ENCODE measurements around the gene TMEM150C. TPM values are rescaled to one million over a fixed set of nuclear protein-coding genes. Genes with fewer than 3 reads are reported as not detected.

The TMEM150C gene
- polyA plus RNA-seq, 1 donor from 2014 or later = 4.9 TPM

DNA sequence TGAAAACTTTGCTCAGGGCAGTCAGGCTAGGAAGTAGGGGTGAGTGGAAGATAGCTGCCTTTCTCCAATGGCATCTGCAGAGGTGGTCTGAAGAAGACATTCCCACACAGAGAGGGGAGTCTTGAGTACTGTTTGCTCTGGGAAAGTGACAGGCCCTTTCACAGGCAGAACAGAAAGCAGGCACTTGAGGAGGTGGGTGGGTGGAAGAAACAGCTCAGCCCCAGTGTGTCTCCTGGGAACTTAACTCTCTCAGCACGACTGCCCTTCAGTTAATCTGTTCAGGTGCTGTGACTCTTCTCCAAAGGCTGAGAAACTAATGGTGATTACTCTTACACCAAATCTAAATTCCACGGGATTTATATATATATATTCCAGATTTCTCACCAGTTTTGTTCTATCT, 103.1 kb downstream of the TMEM150C start:
- Histone ChIP-seq H3K9ac (ENCODE audit: low read length) (no peak overlapping the region), H3K79me2 (replicated peaks; ENCODE audit: insufficient read depth, low read length) (no peaks in the 10 kb centered on the region), H4K20me1 (ENCODE audit: insufficient read depth) (no peaks in the 10 kb centered on the region), H3K9me3 (ENCODE audit: low read length) (no peaks in the 10 kb centered on the region), H3K36me3 (ENCODE audit: insufficient read depth, low read length) (no peaks in the 10 kb centered on the region), H3F3A (ENCODE audit: insufficient read depth, low read length, poor library complexity, severe bottlenecking) (no peaks in the 10 kb centered on the region), H3K4me2 (ENCODE audit: low read length) (no peak overlapping the region), H3K27me3 (ENCODE audit: insufficient read depth, low read depth, low read length) (no peaks in the 10 kb centered on the region), H3K27ac (ENCODE audit: low read length) (no peak overlapping the region), H2AFZ (ENCODE audit: low read depth, low read length) (no peak overlapping the region), H3K9me2 (ENCODE audit: insufficient read depth, low read length) (no peaks in the 10 kb centered on the region), H3K4me3 (ENCODE audit: low read length) (no peak overlapping the region)
- TF ChIP-seq RAD21 (conservative IDR thresholded peaks at IDR 0.05) (no peak), EP300 (conservative IDR thresholded peaks at IDR 0.05; ENCODE audit: poor library complexity, severe bottlenecking) (no peak), MXI1 (conservative IDR thresholded peaks at IDR 0.05; ENCODE audit: poor library complexity, severe bottlenecking) (no peak), SMC3 (conservative IDR thresholded peaks at IDR 0.05; ENCODE audit: poor library complexity) (no peak), POLR2AphosphoS5 (IDR thresholded peaks at IDR 0.05) (no peak), TAF1 (IDR thresholded peaks at IDR 0.05; ENCODE audit: low read depth) (no peak), EZH2 (IDR thresholded peaks at IDR 0.05; ENCODE audit: borderline replicate concordance, insufficient read depth, low read length, poor library complexity, severe bottlenecking) (no peak)
- TF ChIP-seq, protein P1, sequence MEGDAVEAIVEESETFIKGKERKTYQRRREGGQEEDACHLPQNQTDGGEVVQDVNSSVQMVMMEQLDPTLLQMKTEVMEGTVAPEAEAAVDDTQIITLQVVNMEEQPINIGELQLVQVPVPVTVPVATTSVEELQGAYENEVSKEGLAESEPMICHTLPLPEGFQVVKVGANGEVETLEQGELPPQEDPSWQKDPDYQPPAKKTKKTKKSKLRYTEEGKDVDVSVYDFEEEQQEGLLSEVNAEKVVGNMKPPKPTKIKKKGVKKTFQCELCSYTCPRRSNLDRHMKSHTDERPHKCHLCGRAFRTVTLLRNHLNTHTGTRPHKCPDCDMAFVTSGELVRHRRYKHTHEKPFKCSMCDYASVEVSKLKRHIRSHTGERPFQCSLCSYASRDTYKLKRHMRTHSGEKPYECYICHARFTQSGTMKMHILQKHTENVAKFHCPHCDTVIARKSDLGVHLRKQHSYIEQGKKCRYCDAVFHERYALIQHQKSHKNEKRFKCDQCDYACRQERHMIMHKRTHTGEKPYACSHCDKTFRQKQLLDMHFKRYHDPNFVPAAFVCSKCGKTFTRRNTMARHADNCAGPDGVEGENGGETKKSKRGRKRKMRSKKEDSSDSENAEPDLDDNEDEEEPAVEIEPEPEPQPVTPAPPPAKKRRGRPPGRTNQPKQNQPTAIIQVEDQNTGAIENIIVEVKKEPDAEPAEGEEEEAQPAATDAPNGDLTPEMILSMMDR (IDR thresholded peaks at IDR 0.05; ENCODE audit: poor library complexity, severe bottlenecking) = no peak
- TF ChIP-seq, protein P2, sequence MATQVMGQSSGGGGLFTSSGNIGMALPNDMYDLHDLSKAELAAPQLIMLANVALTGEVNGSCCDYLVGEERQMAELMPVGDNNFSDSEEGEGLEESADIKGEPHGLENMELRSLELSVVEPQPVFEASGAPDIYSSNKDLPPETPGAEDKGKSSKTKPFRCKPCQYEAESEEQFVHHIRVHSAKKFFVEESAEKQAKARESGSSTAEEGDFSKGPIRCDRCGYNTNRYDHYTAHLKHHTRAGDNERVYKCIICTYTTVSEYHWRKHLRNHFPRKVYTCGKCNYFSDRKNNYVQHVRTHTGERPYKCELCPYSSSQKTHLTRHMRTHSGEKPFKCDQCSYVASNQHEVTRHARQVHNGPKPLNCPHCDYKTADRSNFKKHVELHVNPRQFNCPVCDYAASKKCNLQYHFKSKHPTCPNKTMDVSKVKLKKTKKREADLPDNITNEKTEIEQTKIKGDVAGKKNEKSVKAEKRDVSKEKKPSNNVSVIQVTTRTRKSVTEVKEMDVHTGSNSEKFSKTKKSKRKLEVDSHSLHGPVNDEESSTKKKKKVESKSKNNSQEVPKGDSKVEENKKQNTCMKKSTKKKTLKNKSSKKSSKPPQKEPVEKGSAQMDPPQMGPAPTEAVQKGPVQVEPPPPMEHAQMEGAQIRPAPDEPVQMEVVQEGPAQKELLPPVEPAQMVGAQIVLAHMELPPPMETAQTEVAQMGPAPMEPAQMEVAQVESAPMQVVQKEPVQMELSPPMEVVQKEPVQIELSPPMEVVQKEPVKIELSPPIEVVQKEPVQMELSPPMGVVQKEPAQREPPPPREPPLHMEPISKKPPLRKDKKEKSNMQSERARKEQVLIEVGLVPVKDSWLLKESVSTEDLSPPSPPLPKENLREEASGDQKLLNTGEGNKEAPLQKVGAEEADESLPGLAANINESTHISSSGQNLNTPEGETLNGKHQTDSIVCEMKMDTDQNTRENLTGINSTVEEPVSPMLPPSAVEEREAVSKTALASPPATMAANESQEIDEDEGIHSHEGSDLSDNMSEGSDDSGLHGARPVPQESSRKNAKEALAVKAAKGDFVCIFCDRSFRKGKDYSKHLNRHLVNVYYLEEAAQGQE (IDR thresholded peaks at IDR 0.05; ENCODE audit: borderline replicate concordance) = no peak

DNA sequence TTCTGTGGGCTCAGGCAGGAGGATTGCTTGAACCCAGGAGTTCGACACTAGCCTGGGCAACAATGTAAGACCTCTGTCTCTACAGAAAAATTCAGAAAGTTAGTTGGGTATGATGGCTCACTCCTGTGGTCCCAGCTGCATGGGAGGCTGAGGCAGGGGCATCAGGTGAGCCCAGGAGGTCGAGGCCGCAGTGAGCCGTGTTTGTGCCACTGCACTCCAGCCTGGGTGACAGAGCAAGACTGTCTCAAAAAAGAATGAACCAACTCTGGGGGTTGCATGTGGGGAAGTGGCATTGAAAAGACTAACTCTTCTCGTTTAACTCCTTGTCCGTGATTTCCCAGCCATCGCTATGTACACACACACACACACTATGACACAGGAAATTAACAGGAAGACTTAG, 104.5 kb downstream of the TMEM150C start:
- Histone ChIP-seq H3K36me3 (ENCODE audit: insufficient read depth, low read length) (no peaks in the 10 kb centered on the region), H4K20me1 (ENCODE audit: insufficient read depth) (no peaks in the 10 kb centered on the region), H3K9me3 (ENCODE audit: low read length) (no peaks in the 10 kb centered on the region), H3K9me2 (ENCODE audit: insufficient read depth, low read length) (no peaks in the 10 kb centered on the region), H2AFZ (ENCODE audit: low read depth, low read length) (no peak overlapping the region), H3K27me3 (ENCODE audit: insufficient read depth, low read depth, low read length) (no peaks in the 10 kb centered on the region), H3K4me3 (ENCODE audit: low read length) (no peak overlapping the region), H3K27ac (ENCODE audit: low read length) (no peak overlapping the region), H3K4me2 (ENCODE audit: low read length) (no peak overlapping the region), H3K9ac (ENCODE audit: low read length) (no peak overlapping the region), H3F3A (ENCODE audit: insufficient read depth, low read length, poor library complexity, severe bottlenecking) (no peaks in the 10 kb centered on the region), H3K79me2 (replicated peaks; ENCODE audit: insufficient read depth, low read length) (no peaks in the 10 kb centered on the region)
- TF ChIP-seq MXI1 (conservative IDR thresholded peaks at IDR 0.05; ENCODE audit: poor library complexity, severe bottlenecking) = no peak
- TF ChIP-seq EP300 (conservative IDR thresholded peaks at IDR 0.05; ENCODE audit: poor library complexity, severe bottlenecking) = no peak
- no peak for TF ChIP-seq EZH2 (IDR thresholded peaks at IDR 0.05; ENCODE audit: borderline replicate concordance, insufficient read depth, low read length, poor library complexity, severe bottlenecking)
- TF ChIP-seq, protein P2 (IDR thresholded peaks at IDR 0.05; ENCODE audit: borderline replicate concordance) = no peak
- no peak for TF ChIP-seq TAF1 (IDR thresholded peaks at IDR 0.05; ENCODE audit: low read depth)
- TF ChIP-seq, protein P1 (IDR thresholded peaks at IDR 0.05; ENCODE audit: poor library complexity, severe bottlenecking) = no peak
- no peak for TF ChIP-seq POLR2AphosphoS5 (IDR thresholded peaks at IDR 0.05)
- TF ChIP-seq RAD21 (conservative IDR thresholded peaks at IDR 0.05) = no peak
- no peak for TF ChIP-seq SMC3 (conservative IDR thresholded peaks at IDR 0.05; ENCODE audit: poor library complexity)

All from neural cell (in vitro differentiated cells).